GM18502 (cell line): Measurements from ENCODE around the gene SH3RF3.

ENCODE experiments used
- ATAC-seq: cut with Tn5 transposase; IDR thresholded peaks from one replicate; pipeline ENCODE4 v1.9.1; 2021; ENCODE audit warnings: mild to moderate bottlenecking; ENCODE audit not compliant: unreplicated experiment, poor library complexity

SH3RF3 gene

GRCh38 chr2:109419171-109419756, 290.3 kb downstream of the SH3RF3 start:
- ATAC-seq, result no peak

GRCh38 chr2:109419960-109420370, 291.0 kb downstream of the SH3RF3 start:
- no peak for ATAC-seq

GRCh38 chr2:109421101-109421500, 292.1 kb downstream of the SH3RF3 start:
- no peak for ATAC-seq

- no peak for ATAC-seq
Measured at GRCh38 chr2:109421642-109422041, 292.6 kb downstream of the SH3RF3 start.

- ATAC-seq, result no peak
Measured at GRCh38 chr2:109422071-109422757, 293.2 kb downstream of the SH3RF3 start.

- ATAC-seq, result no peak
Measured at GRCh38 chr2:109422758-109423500, 293.9 kb downstream of the SH3RF3 start.

- no peak for ATAC-seq
Measured at GRCh38 chr2:109423556-109424359, 294.8 kb downstream of the SH3RF3 start.

- ATAC-seq, result no peak
Measured at GRCh38 chr2:109425411-109425810, 296.4 kb downstream of the SH3RF3 start.

GRCh38 chr2:109427661-109428091, 298.7 kb downstream of the SH3RF3 start:
- ATAC-seq, result no peak

- ATAC-seq, result no peak
Measured at GRCh38 chr2:109428281-109428680, 299.3 kb downstream of the SH3RF3 start.

GRCh38 chr2:109428841-109429566, 300.0 kb downstream of the SH3RF3 start:
- no peak for ATAC-seq

- ATAC-seq, result no peak
Measured at GRCh38 chr2:109429567-109430328, 300.7 kb downstream of the SH3RF3 start.

GRCh38 chr2:109430329-109430636, 301.3 kb downstream of the SH3RF3 start:
- no peak for ATAC-seq

GRCh38 chr2:109432421-109432820, 303.4 kb downstream of the SH3RF3 start:
- no peak for ATAC-seq

- no peak for ATAC-seq
Measured at GRCh38 chr2:109433486-109433885, 304.5 kb downstream of the SH3RF3 start.

- ATAC-seq, result no peak
Measured at GRCh38 chr2:109433926-109434325, 304.9 kb downstream of the SH3RF3 start.

GRCh38 chr2:109434351-109434750, 305.3 kb downstream of the SH3RF3 start:
- ATAC-seq, result no peak

GRCh38 chr2:109435066-109435690, 306.2 kb downstream of the SH3RF3 start:
- ATAC-seq, result no peak
